ENCODE measurements around the gene TTC17. TPM values are rescaled to one million over a fixed set of nuclear protein-coding genes. Genes with fewer than 3 reads are reported as not detected.
"Not testable (repeated sequence)": the region's sequence is repeated elsewhere in the genome, so short reads cannot be mapped to it uniquely, and the experiment has no call there.

The TTC17 gene
- total RNA-seq, 1 donor from 2014 or later, result 115 TPM

GRCh38 chr11:43377389-43377788, 18.7 kb downstream of the TTC17 start:
- ATAC-seq, result no peak
- DNase-seq (ENCODE audit: low spot score), result no peak
- intact Hi-C loops (cut with DNase I), result no loop called here

- DNase-seq (ENCODE audit: low spot score) (no peak), ATAC-seq (no peak)
- intact Hi-C loops (cut with DNase I), result no loop called here
These were observed 20.2 kb downstream of the TTC17 start for GRCh38 chr11:43378897-43379296.

- ATAC-seq, result no peak
- no peak for DNase-seq (ENCODE audit: low spot score)
- intact Hi-C loops (cut with DNase I), result no loop called here
These were observed 23.1 kb downstream of the TTC17 start for GRCh38 chr11:43381802-43382201.

GRCh38 chr11:43382614-43383013, 23.9 kb downstream of the TTC17 start:
- DNase-seq (ENCODE audit: low spot score), result no peak
- intact Hi-C loops (cut with DNase I), result no loop called here
- ATAC-seq, result no peak

GRCh38 chr11:43384393-43384792, 25.7 kb downstream of the TTC17 start:
- intact Hi-C loops (cut with DNase I), result no loop called here
- DNase-seq (ENCODE audit: low spot score), result no peak
- no peak for ATAC-seq

- ATAC-seq (no peak), DNase-seq (ENCODE audit: low spot score) (no peak)
- intact Hi-C loops (cut with DNase I), result no loop called here
These were observed 34.0 kb downstream of the TTC17 start for GRCh38 chr11:43392713-43393112.

GRCh38 chr11:43393765-43394355, 35.1 kb downstream of the TTC17 start:
- ATAC-seq, result no peak
- intact Hi-C loops (cut with DNase I), result no loop called here

GRCh38 chr11:43396617-43397016, 37.9 kb downstream of the TTC17 start:
- intact Hi-C loops (cut with DNase I), result no loop called here
- DNase-seq (ENCODE audit: low spot score) (no peak), ATAC-seq (no peak)

More at GRCh38 chr11:43393765-43394355, 35.1 kb downstream of the TTC17 start:
- peak; percentile 62 for DNase-seq (ENCODE audit: low spot score)

- no peak for ATAC-seq
- intact Hi-C loops (cut with DNase I), result no loop called here
- DNase-seq (ENCODE audit: low spot score), result no peak
These were observed 38.5 kb downstream of the TTC17 start for GRCh38 chr11:43397251-43397650.

- intact Hi-C loops (cut with DNase I), result no loop called here
- DNase-seq (ENCODE audit: low spot score) (no peak), ATAC-seq (no peak)
These were observed 41.4 kb downstream of the TTC17 start for GRCh38 chr11:43399983-43400630.

GRCh38 chr11:43401252-43401651, 42.5 kb downstream of the TTC17 start:
- intact Hi-C loops (cut with DNase I), result no loop called here
- no peak for DNase-seq (ENCODE audit: low spot score)
- no peak for ATAC-seq

- DNase-seq (ENCODE audit: low spot score); intact Hi-C loops (cut with DNase I); ATAC-seq: not testable (repeated sequence)
These were observed 43.1 kb downstream of the TTC17 start for GRCh38 chr11:43401811-43402210.

- ATAC-seq (no peak), DNase-seq (ENCODE audit: low spot score) (no peak)
- intact Hi-C loops (cut with DNase I), result no loop called here
These were observed 44.9 kb downstream of the TTC17 start for GRCh38 chr11:43403357-43404231.

- ATAC-seq, result no peak
- DNase-seq (ENCODE audit: low spot score), result no peak
- intact Hi-C loops (cut with DNase I), result no loop called here
These were observed 45.7 kb downstream of the TTC17 start for GRCh38 chr11:43404406-43404805.

GRCh38 chr11:43404836-43405479, 46.2 kb downstream of the TTC17 start:
- ATAC-seq, result no peak
- DNase-seq (ENCODE audit: low spot score), result no peak
- intact Hi-C loops (cut with DNase I), result no loop called here

- DNase-seq (ENCODE audit: low spot score), result no peak
- intact Hi-C loops (cut with DNase I), result no loop called here
- ATAC-seq, result no peak
These were observed 49.6 kb downstream of the TTC17 start for GRCh38 chr11:43408277-43408676.

GRCh38 chr11:43410394-43410793, 51.7 kb downstream of the TTC17 start:
- ATAC-seq (no peak), DNase-seq (ENCODE audit: low spot score) (no peak)
- intact Hi-C loops (cut with DNase I), result no loop called here

GRCh38 chr11:43418197-43418596, 59.5 kb downstream of the TTC17 start:
- DNase-seq (ENCODE audit: low spot score), result no peak
- intact Hi-C loops (cut with DNase I), result no loop called here
- no peak for ATAC-seq

- ATAC-seq (no peak), DNase-seq (ENCODE audit: low spot score) (no peak)
- intact Hi-C loops (cut with DNase I), result no loop called here
These were observed 60.7 kb downstream of the TTC17 start for GRCh38 chr11:43419460-43419859.

GRCh38 chr11:43427971-43428370, 69.3 kb downstream of the TTC17 start:
- intact Hi-C loops (cut with DNase I), result no loop called here
- DNase-seq (ENCODE audit: low spot score) (no peak), ATAC-seq (no peak)
